GM19463 (cell line): Measurements from ENCODE around the gene BDH1.
"Not testable (repeated sequence)": the region's sequence is repeated elsewhere in the genome, so short reads cannot be mapped to it uniquely, and the experiment has no call there.

Source experiments
- ATAC-seq: cut with Tn5 transposase; IDR thresholded peaks from one replicate; pipeline ENCODE4 v1.9.1; 2021; ENCODE audit warnings: mild to moderate bottlenecking, moderate library complexity; ENCODE audit not compliant: unreplicated experiment

BDH1 gene

DNA sequence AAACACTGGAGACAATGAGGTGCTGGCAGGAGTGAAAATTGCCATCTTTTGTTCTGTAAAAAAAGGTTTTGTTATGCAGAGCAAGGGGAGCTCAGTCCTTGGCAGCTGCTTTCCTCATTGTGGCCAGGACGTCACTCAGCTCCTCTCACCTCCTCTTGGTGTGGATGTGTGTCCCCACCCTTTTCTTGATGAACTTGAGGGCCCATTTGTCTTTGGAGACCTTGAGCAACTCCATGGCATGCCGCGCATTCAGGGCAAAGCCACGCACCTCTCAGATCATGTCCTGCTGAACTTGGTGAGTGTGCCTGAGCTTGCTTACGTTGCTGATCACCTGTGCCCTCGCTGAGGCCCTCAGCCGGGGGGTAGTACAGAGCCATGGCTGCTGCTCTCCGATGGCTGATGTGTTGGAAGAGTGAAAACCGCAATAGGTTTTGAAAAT lies 24.5 kb upstream of the BDH1 start:
- no peak for ATAC-seq

- ATAC-seq = no peak
Measured at GRCh38 chr3:197578376-197578775, 22.6 kb upstream of the BDH1 start.

DNA sequence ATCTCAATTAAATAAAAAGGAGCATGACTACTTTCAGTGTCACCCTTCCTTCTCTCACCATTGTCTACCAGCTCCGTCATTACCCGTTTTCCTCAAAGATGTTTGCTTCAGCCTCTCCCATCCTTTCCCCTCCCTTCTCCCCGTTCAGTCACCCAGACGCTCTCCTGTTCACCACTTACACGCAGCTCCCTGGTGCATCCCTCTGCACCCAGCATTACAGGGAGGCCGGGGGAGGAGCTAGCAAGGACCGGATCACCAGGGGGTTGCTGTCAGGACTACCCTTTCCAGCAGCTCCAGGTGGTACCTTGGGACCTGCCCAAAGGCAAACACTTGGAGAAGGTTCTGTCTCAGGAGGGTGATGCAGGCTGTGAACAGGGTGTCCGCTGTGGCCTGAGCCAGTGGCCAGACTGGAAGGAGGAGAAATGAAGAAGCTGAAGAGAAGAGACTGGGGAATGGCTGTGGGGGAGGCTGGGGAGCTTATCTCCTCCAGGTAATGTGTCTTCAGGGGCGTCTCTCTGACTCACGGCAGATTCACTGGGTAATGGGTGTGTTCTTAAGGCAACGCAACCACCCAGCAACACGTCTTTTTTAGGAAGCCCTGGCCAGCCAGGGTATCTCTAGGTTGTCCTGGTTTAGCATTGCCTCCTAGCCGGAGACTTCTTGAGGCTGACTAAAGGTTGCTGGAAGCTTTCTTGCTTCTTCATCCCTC lies 21.8 kb upstream of the BDH1 start:
- no peak for ATAC-seq

DNA sequence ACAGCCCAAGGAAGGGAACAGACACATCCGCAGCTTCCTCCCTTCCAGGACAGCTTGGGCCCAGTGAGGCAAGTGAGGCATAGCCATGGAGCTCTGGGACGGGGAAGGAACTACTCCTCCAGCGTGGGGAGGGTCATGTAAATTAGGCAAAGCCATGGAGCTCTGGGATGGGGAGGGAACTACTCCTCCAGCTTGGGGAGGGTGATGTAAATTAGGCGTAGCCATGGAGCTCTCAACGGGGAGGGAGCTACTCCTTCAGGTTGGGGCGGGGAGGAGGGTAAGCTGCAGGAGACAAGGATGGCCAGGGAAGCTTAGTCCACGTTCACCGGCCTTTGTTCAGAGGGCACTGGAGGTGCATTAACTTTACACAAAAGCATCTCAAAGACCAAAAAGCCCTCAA lies 21.1 kb upstream of the BDH1 start:
- no peak for ATAC-seq

GRCh38 chr3:197575362-197575761 lies 19.6 kb upstream of the BDH1 start:
- no peak for ATAC-seq

DNA sequence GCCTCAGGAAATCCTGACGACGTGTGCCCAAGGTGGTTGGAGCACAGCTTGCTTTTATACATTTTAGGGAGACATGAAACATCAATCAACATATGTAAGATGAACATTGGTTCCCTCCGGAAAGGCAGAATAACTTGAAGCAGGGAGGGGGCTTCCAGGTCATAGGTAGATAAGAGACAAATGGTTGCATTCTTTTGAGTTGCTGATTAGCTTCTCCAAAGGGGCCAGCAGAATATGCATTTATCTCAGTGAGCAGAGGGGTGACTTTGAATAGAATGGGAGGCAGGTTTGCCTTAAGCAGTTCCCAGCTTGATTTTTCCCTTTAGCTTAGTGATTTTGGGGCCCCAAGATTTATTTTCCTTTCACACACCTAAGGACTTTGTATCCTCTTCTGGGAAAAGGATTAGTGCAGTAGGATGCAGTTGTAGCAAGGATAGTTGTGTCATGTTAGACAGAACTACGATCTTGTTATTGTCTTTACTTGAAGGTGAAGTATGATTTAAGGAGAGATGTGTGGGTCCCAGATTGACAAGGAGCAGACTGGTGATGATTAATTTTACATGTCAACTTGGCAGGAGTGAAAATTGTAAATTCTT lies 18.7 kb upstream of the BDH1 start:
- ATAC-seq = not testable (repeated sequence)

DNA sequence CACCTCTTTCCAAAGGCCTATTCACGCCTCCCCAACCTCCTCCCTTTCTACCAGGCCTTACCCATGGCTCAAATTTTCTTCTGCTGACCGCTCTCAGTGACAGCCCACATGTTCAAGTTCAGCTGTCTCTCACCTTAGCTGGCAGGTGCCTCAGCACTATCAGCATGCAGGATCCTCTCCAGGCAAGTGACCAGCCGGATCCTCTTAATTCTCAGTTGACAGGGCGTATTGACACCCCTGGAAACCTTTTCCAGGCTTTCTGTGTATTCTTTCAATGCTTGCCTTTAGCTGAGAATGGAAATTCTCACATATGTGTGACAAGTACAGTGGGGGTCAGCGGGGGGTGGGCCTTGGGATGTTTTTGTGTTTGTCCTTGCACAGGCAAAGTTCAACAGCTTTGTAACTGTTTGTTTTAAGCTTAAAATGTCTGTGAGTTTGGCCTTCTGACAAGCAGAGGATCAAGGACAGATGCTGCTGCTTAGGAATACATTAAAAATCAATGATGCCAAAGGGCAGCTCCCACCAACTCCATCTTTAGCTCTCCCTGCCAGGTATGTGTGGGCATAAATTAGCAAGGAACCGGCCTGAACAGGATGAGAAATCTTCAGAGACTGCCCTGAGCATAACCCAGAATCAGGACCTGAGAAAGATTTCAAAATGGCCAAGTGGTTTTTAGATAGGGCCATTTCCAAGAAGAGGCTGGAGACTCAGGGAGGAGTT lies 17.4 kb upstream of the BDH1 start:
- ATAC-seq = no peak

DNA sequence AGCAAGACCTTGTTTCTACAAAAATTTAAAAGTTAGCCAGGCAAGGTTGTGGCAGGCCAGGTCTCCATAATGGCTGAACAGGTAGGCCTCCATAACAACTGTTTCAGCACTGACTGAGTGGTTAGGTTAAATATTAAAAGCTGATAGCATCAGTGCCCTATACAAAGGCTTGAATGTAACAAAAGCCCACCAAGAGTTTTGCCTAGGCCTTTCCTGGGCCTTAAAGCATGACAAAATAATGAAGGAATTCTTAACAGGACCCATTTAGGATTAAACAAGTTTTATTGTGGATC lies 16.1 kb upstream of the BDH1 start:
- ATAC-seq = not testable (repeated sequence)

DNA sequence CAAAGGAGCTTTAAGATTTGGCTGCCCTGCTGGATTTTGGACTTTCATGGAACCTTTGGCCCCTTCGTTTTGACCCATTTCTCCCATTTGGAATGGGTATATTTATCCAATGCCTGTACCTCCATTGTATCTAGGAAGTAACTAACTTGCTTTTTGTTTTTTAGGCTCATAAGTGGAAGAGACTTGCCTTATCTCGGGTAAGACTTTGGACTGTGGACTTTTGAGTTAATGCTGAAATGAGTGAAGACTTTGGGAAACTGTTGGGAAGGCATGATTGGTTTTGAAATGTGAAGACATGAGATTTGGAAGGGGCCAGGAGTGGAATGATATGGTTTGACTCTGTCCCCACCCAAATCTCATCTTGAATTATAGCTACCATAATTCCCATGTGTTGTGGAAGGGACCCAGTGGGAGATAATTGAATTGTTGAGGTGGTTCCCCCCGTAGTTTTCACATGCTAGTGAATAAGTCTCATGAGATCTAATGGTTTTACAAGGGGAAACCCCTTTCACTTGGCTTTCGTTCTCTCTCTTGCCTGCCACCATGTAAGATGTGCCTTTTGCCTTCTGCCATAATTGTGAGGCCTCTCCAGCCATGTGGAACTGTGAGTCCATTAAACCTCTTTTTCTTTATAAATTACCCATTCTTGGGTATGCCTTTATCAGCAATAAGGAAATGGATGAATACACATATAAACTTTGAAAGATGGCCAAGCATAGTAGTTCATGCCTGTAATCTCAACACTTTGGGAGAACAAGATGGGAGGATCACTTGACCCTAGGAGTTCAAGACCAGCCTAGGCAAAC lies 15.5 kb upstream of the BDH1 start:
- not testable (repeated sequence) for ATAC-seq

DNA sequence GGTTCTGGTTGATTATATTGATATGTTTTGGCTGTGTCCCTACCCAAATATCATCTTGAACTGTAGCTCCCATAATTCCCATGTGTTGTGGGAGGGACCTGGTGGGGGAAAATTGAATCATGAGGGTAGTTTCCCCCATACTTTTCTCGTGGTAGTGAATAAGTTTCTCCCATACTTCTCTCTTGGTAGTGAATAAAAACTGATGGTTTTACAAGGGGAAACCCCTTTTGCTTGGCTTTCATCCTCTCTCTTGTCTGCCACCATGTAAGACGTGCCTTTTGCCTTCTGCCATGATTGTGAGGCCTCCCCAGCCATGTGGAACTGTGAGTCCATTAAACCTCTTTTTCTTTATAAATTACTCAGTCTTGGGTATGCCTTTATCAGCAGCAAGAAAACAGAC lies 13.7 kb upstream of the BDH1 start:
- not testable (repeated sequence) for ATAC-seq

DNA sequence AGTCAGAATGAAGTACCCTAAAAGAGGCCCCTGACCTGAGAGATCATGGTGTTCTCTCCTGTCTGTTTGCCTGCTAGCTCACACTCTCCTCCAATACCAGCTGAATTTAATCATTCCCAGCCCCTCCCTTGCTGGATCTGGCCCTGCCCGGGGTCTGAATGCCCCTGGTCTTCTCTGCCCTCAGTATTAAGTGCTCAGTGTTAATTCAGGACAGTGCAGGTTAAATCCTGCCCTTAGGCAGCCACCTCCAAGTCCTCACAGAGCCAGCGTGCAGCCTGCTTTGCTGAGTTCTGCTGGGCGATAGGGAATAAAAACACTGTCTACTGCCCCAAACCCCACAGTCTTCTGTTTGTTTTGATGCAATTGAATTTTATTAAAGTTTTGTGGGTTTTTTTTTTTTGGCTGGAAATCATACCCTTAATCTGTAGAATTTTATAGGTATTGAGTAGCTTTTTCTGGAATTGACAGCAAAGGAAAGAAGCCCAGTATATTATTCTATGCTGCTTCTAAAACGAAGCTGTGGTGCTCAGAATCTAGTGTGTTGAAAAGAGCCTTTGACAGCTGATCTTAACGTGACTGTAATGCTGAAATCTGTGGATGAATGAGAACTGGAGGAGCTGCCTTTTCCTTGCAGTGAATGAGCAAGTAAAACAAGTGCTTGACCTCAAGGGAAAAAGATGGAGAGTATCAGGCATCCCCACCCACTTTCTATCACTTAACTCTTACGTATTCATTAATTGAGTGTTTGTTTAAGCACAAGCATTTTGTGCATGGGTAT lies 12.3 kb upstream of the BDH1 start:
- ATAC-seq = no peak

DNA sequence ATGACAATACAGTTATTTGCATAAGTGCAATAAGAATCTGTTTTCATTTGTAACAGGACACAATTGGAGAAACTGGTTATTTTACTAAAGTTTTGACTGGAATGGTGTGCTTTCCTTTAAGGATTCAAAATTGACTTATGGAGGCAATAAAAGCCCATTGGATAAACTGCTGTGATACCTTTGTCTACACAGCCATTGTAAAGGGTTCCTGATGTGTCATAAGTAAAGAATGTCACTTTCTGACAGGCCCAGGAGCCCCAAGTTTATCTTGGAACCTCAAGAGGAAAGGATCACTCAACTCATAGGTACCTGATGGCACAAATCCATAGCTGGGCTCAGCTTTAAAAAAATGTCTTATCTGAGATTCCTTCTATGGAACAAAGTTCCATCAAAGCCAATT lies 10.4 kb upstream of the BDH1 start:
- not testable (repeated sequence) for ATAC-seq

GRCh38 chr3:197564097-197564843 lies 8.5 kb upstream of the BDH1 start:
- no peak for ATAC-seq

GRCh38 chr3:197562398-197563251 lies 6.9 kb upstream of the BDH1 start:
- ATAC-seq = no peak

DNA sequence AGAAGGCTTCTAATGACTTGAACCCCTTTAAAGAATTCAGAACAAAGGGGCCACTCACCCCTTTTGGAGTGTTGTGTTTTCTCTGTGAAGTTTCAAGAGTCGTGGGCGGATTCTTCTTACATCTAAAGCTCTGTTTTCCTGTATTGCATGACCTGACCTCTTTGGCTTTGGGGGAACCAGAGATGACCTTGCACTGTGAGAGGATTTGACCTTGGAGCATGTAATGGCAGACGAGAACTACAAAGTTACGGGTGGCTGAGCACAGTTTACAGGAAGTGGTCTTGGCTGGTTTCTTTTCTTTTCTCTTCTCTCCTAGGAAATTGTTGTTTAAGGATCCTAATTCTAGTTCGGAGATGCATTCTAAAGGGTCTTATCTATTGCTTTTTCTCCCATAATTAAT lies 6.2 kb upstream of the BDH1 start:
- no peak for ATAC-seq

DNA sequence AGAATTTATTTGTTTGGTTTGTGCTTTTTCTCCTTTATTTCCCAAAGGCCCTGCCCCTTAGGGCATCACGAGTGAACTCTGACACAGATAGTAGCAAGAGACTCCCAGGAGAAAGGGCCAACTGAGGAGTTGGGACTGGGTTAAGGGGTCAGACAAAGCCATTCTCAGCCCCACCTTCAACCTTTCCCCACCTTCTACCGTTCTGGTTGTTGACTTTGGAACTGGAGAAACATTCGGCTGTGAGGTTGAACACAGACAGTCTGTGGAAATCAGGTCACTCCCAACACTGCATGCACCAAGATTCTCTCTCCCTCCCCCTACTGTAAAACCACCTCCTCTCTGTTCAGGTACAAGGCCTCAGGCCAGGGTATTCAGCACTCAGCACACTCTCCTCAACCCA lies 3.9 kb upstream of the BDH1 start:
- ATAC-seq = no peak

DNA sequence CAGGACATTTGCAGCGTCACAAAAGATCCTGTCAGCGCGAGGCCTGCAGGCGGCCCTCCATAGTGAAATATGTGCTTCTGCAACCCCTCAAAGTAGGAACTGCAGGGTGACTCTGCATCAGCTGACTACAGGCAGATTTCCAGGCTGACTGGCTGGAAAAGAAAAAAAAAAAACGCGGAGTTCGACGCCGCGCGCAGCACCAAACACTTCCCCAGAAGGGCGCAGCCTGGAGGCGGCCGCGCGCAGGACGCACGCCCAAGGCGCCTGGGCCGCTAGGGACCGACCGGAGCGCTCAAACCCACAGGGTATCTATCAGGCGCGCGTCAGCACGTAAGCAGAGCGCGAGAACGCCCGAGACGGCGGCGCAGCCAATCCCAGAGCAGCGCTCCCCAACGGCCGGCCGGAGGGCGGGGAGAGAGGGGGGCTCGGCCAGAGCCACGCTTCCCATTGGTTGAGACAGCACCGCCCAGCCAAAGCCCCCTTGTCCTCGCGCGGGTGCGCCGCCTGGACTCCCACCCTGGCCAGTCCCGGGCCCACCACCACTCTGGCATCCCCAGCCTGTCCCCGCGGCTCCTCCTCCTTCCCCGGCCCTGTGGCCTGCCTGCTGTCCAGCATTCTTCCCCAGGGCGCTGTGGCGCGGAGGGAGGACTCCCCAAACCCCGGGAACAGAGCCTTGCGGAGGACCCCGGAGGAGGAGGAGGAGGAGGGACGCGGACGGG lies 1.0 kb downstream of the BDH1 start:
- peak; percentile 93 for ATAC-seq

- no peak for ATAC-seq
Measured at GRCh38 chr3:197554196-197554561, 1.6 kb downstream of the BDH1 start.

- ATAC-seq = no peak
Measured at GRCh38 chr3:197552198-197552597, 3.6 kb downstream of the BDH1 start.
